ENCODE measurements around the gene SORCS2. TPM values are rescaled to one million over a fixed set of nuclear protein-coding genes. Genes with fewer than 3 reads are reported as not detected.

SORCS2 gene
- total RNA-seq, 1 donor from 2014 or later = 29.5 TPM

GRCh38 chr4:7226439-7226838 lies 34.1 kb downstream of the SORCS2 start:
- Mint-ChIP-seq H3K9me3 (ENCODE audit: unreplicated experiment) (peaks cover 20% of the 10 kb centered on the region), H3K27ac (ENCODE audit: unreplicated experiment) (peak overlapping the region; percentile 97)

GRCh38 chr4:7227008-7227407 lies 34.7 kb downstream of the SORCS2 start:
- Mint-ChIP-seq H3K9me3 (ENCODE audit: unreplicated experiment) (peaks cover 20% of the 10 kb centered on the region), H3K4me3 (ENCODE audit: unreplicated experiment) (peak overlapping the region; percentile 65), H3K27me3 (ENCODE audit: unreplicated experiment) (peaks cover 16% of the 10 kb centered on the region), H3K36me3 (ENCODE audit: unreplicated experiment) (no peaks in the 10 kb centered on the region), H3K4me1 (ENCODE audit: low read depth, unreplicated experiment) (peaks cover 50% of the 10 kb centered on the region), H3K27ac (ENCODE audit: unreplicated experiment) (peak overlapping the region; percentile 97)
- peak; percentile 56 for DNase-seq
- no peak for TF ChIP-seq CTCF (IDR thresholded peaks at IDR 0.05; ENCODE audit: partially characterized antibody, unreplicated experiment)

More at GRCh38 chr4:7226439-7226838, 34.1 kb downstream of the SORCS2 start:
- Mint-ChIP-seq H3K36me3 (ENCODE audit: unreplicated experiment) (no peaks in the 10 kb centered on the region), H3K27me3 (ENCODE audit: unreplicated experiment) (peaks cover 18% of the 10 kb centered on the region), H3K4me3 (ENCODE audit: unreplicated experiment) (peak overlapping the region; percentile 65), H3K4me1 (ENCODE audit: low read depth, unreplicated experiment) (peaks cover 50% of the 10 kb centered on the region)
- DNase-seq = peak; percentile 89
- no peak for TF ChIP-seq CTCF (IDR thresholded peaks at IDR 0.05; ENCODE audit: partially characterized antibody, unreplicated experiment)

- no peak overlapping the region for H3K27ac Mint-ChIP-seq (ENCODE audit: unreplicated experiment)
- peaks cover 14% of the 10 kb centered on the region for H3K9me3 Mint-ChIP-seq (ENCODE audit: unreplicated experiment)
- no peak for TF ChIP-seq CTCF (IDR thresholded peaks at IDR 0.05; ENCODE audit: partially characterized antibody, unreplicated experiment)
- H3K27me3 Mint-ChIP-seq (ENCODE audit: unreplicated experiment) = peaks cover 16% of the 10 kb centered on the region
- H3K36me3 Mint-ChIP-seq (ENCODE audit: unreplicated experiment) = no peaks in the 10 kb centered on the region
- H3K4me3 Mint-ChIP-seq (ENCODE audit: unreplicated experiment) = no peak overlapping the region
- DNase-seq = no peak
- peaks cover 36% of the 10 kb centered on the region for H3K4me1 Mint-ChIP-seq (ENCODE audit: low read depth, unreplicated experiment)
Measured at GRCh38 chr4:7228734-7229133, 36.4 kb downstream of the SORCS2 start.

GRCh38 chr4:7232061-7232650 lies 39.8 kb downstream of the SORCS2 start:
- Mint-ChIP-seq H3K4me1 (ENCODE audit: low read depth, unreplicated experiment) (peaks cover 13% of the 10 kb centered on the region), H3K4me3 (ENCODE audit: unreplicated experiment) (no peak overlapping the region), H3K36me3 (ENCODE audit: unreplicated experiment) (no peaks in the 10 kb centered on the region), H3K9me3 (ENCODE audit: unreplicated experiment) (peaks cover 4% of the 10 kb centered on the region), H3K27me3 (ENCODE audit: unreplicated experiment) (peaks cover 3% of the 10 kb centered on the region), H3K27ac (ENCODE audit: unreplicated experiment) (no peak overlapping the region)
- no peak for DNase-seq
- TF ChIP-seq CTCF (IDR thresholded peaks at IDR 0.05; ENCODE audit: partially characterized antibody, unreplicated experiment) = no peak

- Mint-ChIP-seq H3K27me3 (ENCODE audit: unreplicated experiment) (peaks cover under 1% of the 10 kb centered on the region), H3K4me1 (ENCODE audit: low read depth, unreplicated experiment) (peaks cover 4% of the 10 kb centered on the region), H3K9me3 (ENCODE audit: unreplicated experiment) (peaks cover 4% of the 10 kb centered on the region), H3K4me3 (ENCODE audit: unreplicated experiment) (no peak overlapping the region), H3K36me3 (ENCODE audit: unreplicated experiment) (no peaks in the 10 kb centered on the region), H3K27ac (ENCODE audit: unreplicated experiment) (no peak overlapping the region)
- no peak for TF ChIP-seq CTCF (IDR thresholded peaks at IDR 0.05; ENCODE audit: partially characterized antibody, unreplicated experiment)
- no peak for DNase-seq
Measured at GRCh38 chr4:7233006-7233580, 40.8 kb downstream of the SORCS2 start.
